K562 (cell line): Measurements from ENCODE around the gene ZCCHC24. TPM values are rescaled to one million over a fixed set of nuclear protein-coding genes. Genes with fewer than 3 reads are reported as not detected.

Source experiments
- CBX8 ChIP-seq: fragments of 200-600 bp; sonication (generic); IDR thresholded peaks from 2 replicates; pipeline ENCODE4 v1.6.1; 2012; ENCODE audit warnings: borderline replicate concordance, mixed run types, low read depth, mild to moderate bottlenecking, moderate library complexity, mixed read lengths, low read length, control low read depth, inconsistent platforms; ENCODE audit not compliant: poor library complexity, severe bottlenecking; ENCODE audit errors: extremely low read depth
- CCNT2 ChIP-seq: IDR thresholded peaks from 2 replicates; pipeline ENCODE4 v1.6.1; 2011; ENCODE audit warnings: borderline replicate concordance, low read depth, mild to moderate bottlenecking, moderate library complexity, mixed read lengths, low read length; ENCODE audit not compliant: insufficient read length; ENCODE audit errors: extremely low read depth
- HMGN3 ChIP-seq: IDR thresholded peaks from 2 replicates; pipeline ENCODE4 v1.6.1; 2011; ENCODE audit warnings: borderline replicate concordance, low read depth, mild to moderate bottlenecking, mixed read lengths, low read length; ENCODE audit not compliant: insufficient read length; ENCODE audit errors: extremely low read depth
- HNRNPUL1 ChIP-seq: fragments of 200-400 bp; formaldehyde crosslinking; IDR thresholded peaks from 2 replicates; pipeline ENCODE4 v1.6.1; 2017; ENCODE audit warnings: low read length
- JUND ChIP-seq, 2 experiments: IDR thresholded peaks; 2 replicates in 1 of 2; 3 replicates in 1 of 2; pipeline ENCODE4 v1.6.1; 2011; ENCODE audit warnings: borderline replicate concordance in 2 of 2, low read depth in 2 of 2, low read length in 2 of 2, improper control_type of control experiment in 1 of 2, missing biosample characterization in 1 of 2, missing genetic modification characterization in 1 of 2, missing genetic modification reagents in 1 of 2
- MCM2 ChIP-seq: fragments of 450-650 bp; IDR thresholded peaks from 2 replicates; pipeline ENCODE4 v1.6.1; 2017; ENCODE audit warnings: low read depth, mild to moderate bottlenecking
- NR2F6 ChIP-seq: fragments of 450-650 bp; formaldehyde crosslinking; IDR thresholded peaks from 2 replicates; pipeline ENCODE4 v1.4.0; 2020; ENCODE audit warnings: mild to moderate bottlenecking
- RB1 ChIP-seq: fragments of 450-650 bp; IDR thresholded peaks from 2 replicates; pipeline ENCODE4 v1.6.1; 2017; ENCODE audit warnings: low read depth, mild to moderate bottlenecking
- RCOR1 ChIP-seq, 2 experiments: IDR thresholded peaks; 2 replicates each; pipeline ENCODE4 v1.6.1; 2012; ENCODE audit warnings: low read depth in 2 of 2, low read length in 2 of 2, borderline replicate concordance in 1 of 2, improper control_type of control experiment in 1 of 2
- WHSC1 ChIP-seq: IDR thresholded peaks from one replicate; pipeline ENCODE4 v1.6.1; 2012; ENCODE audit warnings: low read length, control low read depth, inconsistent platforms
- ZFP30 ChIP-seq: fragments of 250-450 bp; sonication (Bioruptor Pico); IDR thresholded peaks from 2 replicates; pipeline ENCODE4 v1.8.0; 2022; ENCODE audit warnings: moderate library complexity, mild to moderate bottlenecking, inconsistent platforms, borderline replicate concordance
- ZNF143 ChIP-seq: sonication (generic); formaldehyde crosslinking; IDR thresholded peaks from 2 replicates; pipeline ENCODE4 v1.9.0; 2022; ENCODE audit warnings: mild to moderate bottlenecking, missing genetic modification reagents
- ZNF282 ChIP-seq: sonication (generic); formaldehyde crosslinking; IDR thresholded peaks from 2 replicates; pipeline ENCODE4 v1.8.1; 2023; ENCODE audit warnings: missing genetic modification reagents
- ZNF586 ChIP-seq: fragments of 450-650 bp; formaldehyde crosslinking; conservative IDR thresholded peaks from 2 replicates; pipeline ENCODE4 v1.4.0; 2020; ENCODE audit warnings: mild to moderate bottlenecking, moderate library complexity
- ZNF778 ChIP-seq: fragments of 450-650 bp; formaldehyde crosslinking; IDR thresholded peaks from 2 replicates; pipeline ENCODE4 v1.4.0; 2020; ENCODE audit warnings: mild to moderate bottlenecking, moderate library complexity
- polyA plus RNA-seq, 8 experiments: library from polyadenylated mRNA; depleted of rRNA in 4 of 8; stranded (reverse) in 5 of 8; unstranded in 3 of 8; fragments of >200 nt; fragmentation: Nextera tagmentation in 2 of 8; fragmentation: Illumina TruSeq in 1 of 8; extraction: Ambion mirVana in 2 of 8; extraction: Trizol in 1 of 8; gene quantifications; 2 replicates each; pipeline versions ENCODE4 v1.2.1 to v1.2.3, GENCODE V29; 2011 to 2014; ENCODE audit warnings: inconsistent platforms in 1 of 8, missing spikeins in 1 of 8
- total RNA-seq, 7 experiments: library from RNA; depleted of rRNA in 6 of 7; stranded (reverse); fragments of >200 nt in 6 of 7; fragmentation: Illumina TruSeq in 2 of 7; extraction: Trizol in 2 of 7; gene quantifications; 2 replicates each; pipeline versions ENCODE4 v1.2.1 to v1.2.3, GENCODE V29; 2011 to 2021; ENCODE audit warnings: low replicate concordance in 1 of 7
- TF ChIP-seq, protein P1 (sequence below): sonication (generic); formaldehyde crosslinking; IDR thresholded peaks from 2 replicates; pipeline ENCODE4 v1.8.1; 2023; ENCODE audit warnings: mild to moderate bottlenecking, missing genetic modification reagents
- TF ChIP-seq, protein P2 (sequence below), 2 experiments: fragments of 450-650 bp in 1 of 2; sonication (generic) in 1 of 2; formaldehyde crosslinking in 1 of 2; IDR thresholded peaks in 1 of 2; conservative IDR thresholded peaks in 1 of 2; 2 replicates each; pipeline versions ENCODE4 v1.6.1 to v1.8.1; 2016 to 2023; ENCODE audit warnings: mild to moderate bottlenecking in 2 of 2, moderate library complexity in 2 of 2, inconsistent platforms in 1 of 2, missing genetic modification reagents in 1 of 2
- TF ChIP-seq, protein P3 (sequence below): fragments of 250-450 bp; sonication (Bioruptor Pico); IDR thresholded peaks from 2 replicates; pipeline ENCODE4 v1.5.0; 2021; ENCODE audit warnings: mild to moderate bottlenecking, borderline replicate concordance

ZCCHC24 gene
- total and polyA plus RNA-seq, 9 of the 15 experiments (the other 6 are each of a cell fraction or from before 2014, with no cell fraction given): 0.84 to 11.0 (median 4.6) TPM

DNA sequence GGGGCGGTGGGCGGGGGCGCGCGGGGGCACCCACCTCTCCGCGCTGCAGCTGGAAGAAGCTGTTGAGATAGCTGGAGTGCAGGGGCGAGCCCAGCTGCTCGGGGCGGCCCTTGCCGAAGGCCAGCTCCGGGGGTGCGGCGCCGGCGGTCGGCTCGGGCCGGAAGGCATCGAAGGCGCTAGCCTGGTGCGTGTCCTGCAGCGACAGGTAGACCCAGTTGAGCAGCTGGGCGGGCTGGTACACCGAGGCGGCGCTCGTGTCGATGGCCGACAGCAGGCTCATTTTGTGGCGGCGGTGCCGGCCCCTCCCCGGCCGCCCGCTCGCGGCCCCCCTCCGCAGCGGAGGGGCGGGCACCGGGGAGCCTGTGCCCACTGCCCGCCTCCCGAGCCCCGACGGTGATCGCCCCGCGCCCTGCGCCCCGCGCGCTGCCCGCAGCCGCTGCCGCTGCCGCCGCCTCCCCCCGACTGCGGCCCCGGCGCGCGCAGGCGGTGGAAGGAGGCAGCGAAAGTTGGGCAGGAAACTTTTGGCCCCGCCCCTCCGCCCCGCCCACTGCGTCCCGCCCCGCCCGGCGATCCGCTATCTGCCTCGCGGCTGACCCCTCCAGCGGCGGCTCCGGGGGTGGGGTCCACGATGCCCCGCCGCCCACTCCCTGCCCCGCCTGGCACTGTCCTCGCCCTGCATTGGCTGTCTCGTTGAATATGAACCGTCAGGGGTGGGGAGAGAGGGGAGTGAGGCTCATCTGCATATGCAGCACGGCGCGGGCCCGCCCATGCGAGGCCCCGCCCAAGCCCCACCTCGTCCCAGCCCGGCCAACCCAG is at the start of gene ZCCHC24 (continued):
- TF ChIP-seq, protein P1, sequence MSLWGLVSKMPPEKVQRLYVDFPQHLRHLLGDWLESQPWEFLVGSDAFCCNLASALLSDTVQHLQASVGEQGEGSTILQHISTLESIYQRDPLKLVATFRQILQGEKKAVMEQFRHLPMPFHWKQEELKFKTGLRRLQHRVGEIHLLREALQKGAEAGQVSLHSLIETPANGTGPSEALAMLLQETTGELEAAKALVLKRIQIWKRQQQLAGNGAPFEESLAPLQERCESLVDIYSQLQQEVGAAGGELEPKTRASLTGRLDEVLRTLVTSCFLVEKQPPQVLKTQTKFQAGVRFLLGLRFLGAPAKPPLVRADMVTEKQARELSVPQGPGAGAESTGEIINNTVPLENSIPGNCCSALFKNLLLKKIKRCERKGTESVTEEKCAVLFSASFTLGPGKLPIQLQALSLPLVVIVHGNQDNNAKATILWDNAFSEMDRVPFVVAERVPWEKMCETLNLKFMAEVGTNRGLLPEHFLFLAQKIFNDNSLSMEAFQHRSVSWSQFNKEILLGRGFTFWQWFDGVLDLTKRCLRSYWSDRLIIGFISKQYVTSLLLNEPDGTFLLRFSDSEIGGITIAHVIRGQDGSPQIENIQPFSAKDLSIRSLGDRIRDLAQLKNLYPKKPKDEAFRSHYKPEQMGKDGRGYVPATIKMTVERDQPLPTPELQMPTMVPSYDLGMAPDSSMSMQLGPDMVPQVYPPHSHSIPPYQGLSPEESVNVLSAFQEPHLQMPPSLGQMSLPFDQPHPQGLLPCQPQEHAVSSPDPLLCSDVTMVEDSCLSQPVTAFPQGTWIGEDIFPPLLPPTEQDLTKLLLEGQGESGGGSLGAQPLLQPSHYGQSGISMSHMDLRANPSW (CRISPR knock-in tag): no peak
- TF ChIP-seq WHSC1 (no peak), RB1 (peak; percentile 95), ZNF282 (CRISPR knock-in tag) (no peak), MCM2 (no peak), ZNF778 (CRISPR knock-in tag) (no peak), CCNT2 (peak; percentile 80), RCOR1 (IDR thresholded peaks at IDR 0.05; ENCODE audit: borderline replicate concordance in 1 of 2, low read depth in 2 of 2, low read length in 2 of 2) (no peak), NR2F6 (CRISPR knock-in tag) (no peak), HNRNPUL1 (no peak), ZFP30 (CRISPR knock-in tag) (no peak), ZNF586 (CRISPR knock-in tag) (no peak), CBX8 (no peak), ZNF143 (CRISPR knock-in tag) (no peak), JUND (IDR thresholded peaks at IDR 0.05; ENCODE audit: borderline replicate concordance, low read depth, low read length) (0 out of 2 replicates have a peak, but pooled peaks have one; percentile 7), JUND (tag; IDR thresholded peaks at IDR 0.05; ENCODE audit: borderline replicate concordance, low read depth, low read length) (no peak; the same call in 2 of the 3 replicates), HMGN3 (peak; percentile 95)
- TF ChIP-seq, protein P2, sequence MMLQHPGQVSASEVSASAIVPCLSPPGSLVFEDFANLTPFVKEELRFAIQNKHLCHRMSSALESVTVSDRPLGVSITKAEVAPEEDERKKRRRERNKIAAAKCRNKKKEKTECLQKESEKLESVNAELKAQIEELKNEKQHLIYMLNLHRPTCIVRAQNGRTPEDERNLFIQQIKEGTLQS (IDR thresholded peaks at IDR 0.05): no peak
- TF ChIP-seq, protein P2 (CRISPR knock-in tag; conservative IDR thresholded peaks at IDR 0.05): no peak
- TF ChIP-seq, protein P3, sequence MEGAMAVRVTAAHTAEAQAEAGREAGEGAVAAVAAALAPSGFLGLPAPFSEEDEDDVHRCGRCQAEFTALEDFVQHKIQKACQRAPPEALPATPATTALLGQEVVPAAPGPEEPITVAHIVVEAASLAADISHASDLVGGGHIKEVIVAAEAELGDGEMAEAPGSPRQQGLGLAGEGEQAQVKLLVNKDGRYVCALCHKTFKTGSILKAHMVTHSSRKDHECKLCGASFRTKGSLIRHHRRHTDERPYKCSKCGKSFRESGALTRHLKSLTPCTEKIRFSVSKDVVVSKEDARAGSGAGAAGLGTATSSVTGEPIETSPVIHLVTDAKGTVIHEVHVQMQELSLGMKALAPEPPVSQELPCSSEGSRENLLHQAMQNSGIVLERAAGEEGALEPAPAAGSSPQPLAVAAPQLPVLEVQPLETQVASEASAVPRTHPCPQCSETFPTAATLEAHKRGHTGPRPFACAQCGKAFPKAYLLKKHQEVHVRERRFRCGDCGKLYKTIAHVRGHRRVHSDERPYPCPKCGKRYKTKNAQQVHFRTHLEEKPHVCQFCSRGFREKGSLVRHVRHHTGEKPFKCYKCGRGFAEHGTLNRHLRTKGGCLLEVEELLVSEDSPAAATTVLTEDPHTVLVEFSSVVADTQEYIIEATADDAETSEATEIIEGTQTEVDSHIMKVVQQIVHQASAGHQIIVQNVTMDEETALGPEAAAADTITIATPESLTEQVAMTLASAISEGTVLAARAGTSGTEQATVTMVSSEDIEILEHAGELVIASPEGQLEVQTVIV (CRISPR knock-in tag): no peak; the same call in 1 of the 2 replicates
